K562 (cell line): Measurements from ENCODE around the gene GZMM. TPM values are rescaled to one million over a fixed set of nuclear protein-coding genes. Genes with fewer than 3 reads are reported as not detected.

ENCODE experiments used
- BRCA1 ChIP-seq, 2 experiments: fragments of 450-650 bp in 1 of 2; sonication (generic) in 1 of 2; formaldehyde crosslinking in 1 of 2; IDR thresholded peaks; 2 replicates each; pipeline versions ENCODE4 v1.5.0 to v1.6.1; 2017 to 2020; ENCODE audit warnings: mild to moderate bottlenecking in 1 of 2, missing genetic modification reagents in 1 of 2
- CEBPB ChIP-seq: fragments of 450-650 bp; IDR thresholded peaks from 2 replicates; pipeline ENCODE4 v1.6.1; 2016; ENCODE audit warnings: missing genetic modification characterization, missing compliant biosample characterization
- DDX20 ChIP-seq: fragments of 450-650 bp; IDR thresholded peaks from 2 replicates; pipeline ENCODE4 v1.6.1; 2016; ENCODE audit warnings: missing genetic modification characterization, low read depth, mild to moderate bottlenecking, missing compliant biosample characterization, moderate library complexity
- ELF2 ChIP-seq: fragments of 250-450 bp; sonication (Bioruptor Pico); IDR thresholded peaks from 2 replicates; pipeline ENCODE4 v1.5.0; 2021; ENCODE audit warnings: mild to moderate bottlenecking
- GABPA ChIP-seq: fragments of 200-800 bp; sonication (Bioruptor generic); conservative IDR thresholded peaks from 2 replicates; pipeline ENCODE4 v1.6.1; 2016; ENCODE audit warnings: low read depth, missing genetic modification characterization, missing compliant biosample characterization
- HDAC2 ChIP-seq: fragments of 450-650 bp; IDR thresholded peaks from 2 replicates; pipeline ENCODE4 v1.6.1; 2016; ENCODE audit warnings: mild to moderate bottlenecking
- HDAC3 ChIP-seq: fragments of 450-650 bp; IDR thresholded peaks from 2 replicates; pipeline ENCODE4 v1.6.1; 2018; ENCODE audit warnings: borderline replicate concordance, mild to moderate bottlenecking, moderate library complexity; ENCODE audit not compliant: partially characterized antibody
- HINFP ChIP-seq: fragments of 450-650 bp; conservative IDR thresholded peaks from 2 replicates; pipeline ENCODE4 v1.6.1; 2016; ENCODE audit warnings: missing genetic modification characterization, low read depth, mild to moderate bottlenecking, control low read depth, missing compliant biosample characterization
- KDM5B ChIP-seq: fragments of 200-600 bp; sonication (generic); IDR thresholded peaks from 2 replicates; pipeline ENCODE4 v1.6.1; 2012; ENCODE audit warnings: low read depth, mild to moderate bottlenecking, moderate library complexity, low read length, control low read depth, inconsistent platforms; ENCODE audit not compliant: insufficient replicate concordance
- MIER1 ChIP-seq: fragments of 450-650 bp; IDR thresholded peaks from 2 replicates; pipeline ENCODE4 v1.6.1; 2016; ENCODE audit warnings: antibody characterized with exemption, mild to moderate bottlenecking, low read depth
- MTF1 ChIP-seq: fragments of 250-450 bp; sonication (Bioruptor Pico); IDR thresholded peaks from 2 replicates; pipeline ENCODE4 v1.9.0; 2021; ENCODE audit warnings: moderate library complexity, mild to moderate bottlenecking, inconsistent platforms, borderline replicate concordance
- PHF8 ChIP-seq: fragments of 200-600 bp; sonication (generic); IDR thresholded peaks from 2 replicates; pipeline ENCODE4 v1.6.1; 2012; ENCODE audit warnings: mixed run types, mild to moderate bottlenecking, inconsistent platforms, low read length, moderate library complexity, borderline replicate concordance
- PML ChIP-seq: IDR thresholded peaks from 2 replicates; pipeline ENCODE4 v1.6.1; 2012; ENCODE audit warnings: low read length, inconsistent platforms
- POLR2AphosphoS5 ChIP-seq: IDR thresholded peaks from 2 replicates; pipeline ENCODE4 v1.6.1; 2011; ENCODE audit warnings: mild to moderate bottlenecking, low read depth, low read length, moderate library complexity; ENCODE audit not compliant: control insufficient read depth, insufficient read depth
- PTBP1 ChIP-seq: fragments of 200-400 bp; formaldehyde crosslinking; IDR thresholded peaks from 2 replicates; pipeline ENCODE4 v1.6.1; 2017; ENCODE audit warnings: low read depth, low read length
- RBM15 ChIP-seq: fragments of 200-400 bp; formaldehyde crosslinking; IDR thresholded peaks from 2 replicates; pipeline ENCODE4 v1.6.1; 2018; ENCODE audit warnings: mild to moderate bottlenecking, low read length, moderate library complexity; ENCODE audit not compliant: insufficient read depth
- SETDB1 ChIP-seq: IDR thresholded peaks from one replicate; pipeline ENCODE4 v1.6.1; 2012; ENCODE audit warnings: low read length, control low read depth, inconsistent platforms
- SIX5 ChIP-seq, 2 experiments: IDR thresholded peaks; 2 replicates each; pipeline ENCODE4 v1.6.1; 2011; ENCODE audit warnings: low read length in 2 of 2, borderline replicate concordance in 1 of 2, low read depth in 1 of 2, mild to moderate bottlenecking in 1 of 2, moderate library complexity in 1 of 2; ENCODE audit not compliant: insufficient read depth in 1 of 2
- SMARCA5 ChIP-seq: fragments of 450-650 bp; IDR thresholded peaks from 2 replicates; pipeline ENCODE4 v1.6.1; 2016
- TAL1 ChIP-seq: fragments of 450-650 bp; IDR thresholded peaks from 2 replicates; pipeline ENCODE4 v1.6.1; 2016; ENCODE audit warnings: mild to moderate bottlenecking
- TCF7 ChIP-seq: sonication (generic); IDR thresholded peaks from 2 replicates; pipeline ENCODE4 v1.6.1; 2016; ENCODE audit warnings: antibody characterized with exemption, borderline replicate concordance
- TEAD4 ChIP-seq, 2 experiments: sonication (generic) in 1 of 2; formaldehyde crosslinking in 1 of 2; IDR thresholded peaks; 2 replicates each; pipeline versions ENCODE4 v1.6.1 to v1.8.0; 2012 to 2022; ENCODE audit warnings: borderline replicate concordance in 1 of 2, inconsistent platforms in 1 of 2, low read length in 1 of 2, mild to moderate bottlenecking in 1 of 2, missing genetic modification reagents in 1 of 2
- ZNF512 ChIP-seq: IDR thresholded peaks from 2 replicates; pipeline ENCODE4 v1.6.1; 2016; ENCODE audit warnings: missing genetic modification characterization, missing compliant biosample characterization
- ZNF586 ChIP-seq: fragments of 450-650 bp; formaldehyde crosslinking; conservative IDR thresholded peaks from 2 replicates; pipeline ENCODE4 v1.4.0; 2020; ENCODE audit warnings: mild to moderate bottlenecking, moderate library complexity
- polyA plus RNA-seq, 8 experiments: library from polyadenylated mRNA; depleted of rRNA in 4 of 8; stranded (reverse) in 5 of 8; unstranded in 3 of 8; fragments of >200 nt; fragmentation: Nextera tagmentation in 2 of 8; fragmentation: Illumina TruSeq in 1 of 8; extraction: Ambion mirVana in 2 of 8; extraction: Trizol in 1 of 8; gene quantifications; 2 replicates each; pipeline versions ENCODE4 v1.2.1 to v1.2.3, GENCODE V29; 2011 to 2014; ENCODE audit warnings: inconsistent platforms in 1 of 8, missing spikeins in 1 of 8
- total RNA-seq, 7 experiments: library from RNA; depleted of rRNA in 6 of 7; stranded (reverse); fragments of >200 nt in 6 of 7; fragmentation: Illumina TruSeq in 2 of 7; extraction: Trizol in 2 of 7; gene quantifications; 2 replicates each; pipeline versions ENCODE4 v1.2.1 to v1.2.3, GENCODE V29; 2011 to 2021; ENCODE audit warnings: low replicate concordance in 1 of 7

The GZMM gene
- total and polyA plus RNA-seq, 9 of the 15 experiments (the other 6 are each of a cell fraction or from before 2014, with no cell fraction given): 0.08 to 2.6 (median 0.70) TPM; not detected in 2

GRCh38 chr19:574658-575526 is 31.0 kb downstream of the GZMM start (continued):
- TF ChIP-seq SMARCA5 (no peak), MIER1 (0 out of 2 replicates have a peak, but pooled peaks have one; percentile 46), SETDB1 (no peak), PML (peak; percentile 97), MTF1 (CRISPR knock-in tag) (no peak), GABPA (tag) (0 out of 2 replicates have a peak, but pooled peaks have one; percentile 20), HDAC2 (peak; percentile 93), TCF7 (no peak), ELF2 (CRISPR knock-in tag) (no peak), PTBP1 (no peak), CEBPB (tag) (no peak), TEAD4 (IDR thresholded peaks at IDR 0.05; ENCODE audit: low read length) (peak; percentile 99), TEAD4 (CRISPR knock-in tag; IDR thresholded peaks at IDR 0.05; ENCODE audit: borderline replicate concordance) (no peak), TAL1 (peak; percentile 99), DDX20 (tag) (no peak), HINFP (tag) (no peak), SIX5 (IDR thresholded peaks at IDR 0.05; ENCODE audit: borderline replicate concordance in 1 of 2, insufficient read depth in 1 of 2, low read depth in 1 of 2, low read length in 2 of 2) (no peak), PHF8 (no peak), HDAC3 (peak; percentile 94), ZNF512 (tag) (no peak), KDM5B (peak; percentile 25), ZNF586 (CRISPR knock-in tag) (no peak), POLR2AphosphoS5 (peak; percentile 99), RBM15 (no peak), BRCA1 (IDR thresholded peaks at IDR 0.05) (no peak), BRCA1 (CRISPR knock-in tag; IDR thresholded peaks at IDR 0.05) (no peak)
